ENCODE data around the gene TMEM266.

The TMEM266 gene

GRCh38 chr15:76201536-76202255, 141.9 kb downstream of the TMEM266 start:
- DNase-seq (ENCODE audit: low read depth in 2 of 2): no peak

DNA sequence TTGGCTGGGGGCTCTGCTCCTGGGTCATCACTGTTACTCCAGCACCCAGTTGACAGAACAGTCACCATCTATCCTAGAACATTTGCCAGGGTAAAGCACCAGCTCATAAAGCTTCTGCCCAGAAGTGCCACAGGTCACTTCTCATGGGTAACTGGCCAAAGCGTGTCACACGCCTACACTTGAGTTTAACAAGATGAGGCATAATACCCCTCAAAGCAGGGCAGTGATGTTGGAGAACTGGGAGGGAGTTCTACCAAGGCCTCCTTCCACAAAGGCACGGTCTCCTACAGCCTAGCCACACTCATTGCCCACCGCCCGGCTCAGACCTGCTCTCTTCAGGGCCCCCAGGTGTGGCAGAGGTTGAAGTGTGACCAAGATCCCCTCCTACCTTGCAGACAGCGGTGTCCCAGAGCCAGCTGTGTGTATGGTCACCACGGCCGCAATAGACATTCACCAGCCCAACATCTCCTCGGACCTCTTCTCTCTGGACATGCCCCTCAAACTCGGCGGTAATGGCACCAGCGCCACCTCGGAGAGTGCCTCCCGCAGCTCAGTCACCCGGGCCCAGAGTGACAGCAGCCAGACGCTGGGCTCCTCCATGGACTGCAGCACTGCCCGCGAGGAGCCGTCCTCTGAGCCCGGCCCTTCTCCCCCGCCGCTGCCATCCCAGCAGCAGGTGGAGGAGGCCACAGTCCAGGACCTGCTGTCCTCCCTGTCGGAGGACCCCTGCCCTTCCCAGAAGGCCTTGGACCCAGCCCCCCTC, 143.7 kb downstream of the TMEM266 start:
- no peak for DNase-seq (ENCODE audit: low read depth in 2 of 2)

GRCh38 chr15:76204109-76204845, 144.5 kb downstream of the TMEM266 start:
- no peak for DNase-seq (ENCODE audit: low read depth in 2 of 2)

DNA sequence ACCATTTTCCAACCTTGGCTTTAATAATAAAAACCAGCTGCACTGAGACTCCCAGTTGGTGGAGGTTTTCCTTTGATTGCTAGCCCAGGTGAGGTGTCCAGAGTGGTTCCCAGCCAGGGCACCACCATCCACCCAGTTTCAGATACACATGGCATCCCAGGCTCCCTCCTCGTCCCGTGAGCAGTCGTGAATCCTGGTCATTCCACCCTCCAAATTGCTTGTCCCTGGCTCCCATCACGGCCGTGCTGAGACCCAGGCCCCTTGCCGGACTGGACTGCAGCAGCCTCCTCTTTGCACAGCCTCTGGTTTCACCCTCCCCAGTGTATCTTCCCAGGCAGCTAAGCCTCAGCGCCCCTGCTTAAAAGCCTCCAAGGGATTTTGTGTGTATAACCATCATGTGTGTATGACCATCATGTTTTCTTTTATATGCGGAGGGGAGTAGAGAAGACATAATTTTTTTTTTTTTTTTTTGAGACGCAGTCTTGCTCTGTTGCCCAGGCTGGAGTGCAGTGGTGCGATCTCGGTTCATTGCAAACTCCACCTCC, 145.2 kb downstream of the TMEM266 start:
- DNase-seq (ENCODE audit: low read depth in 2 of 2): no peak

- no peak for DNase-seq (ENCODE audit: low read depth in 2 of 2)
These were observed 146.7 kb downstream of the TMEM266 start for GRCh38 chr15:76206325-76206976.

DNA sequence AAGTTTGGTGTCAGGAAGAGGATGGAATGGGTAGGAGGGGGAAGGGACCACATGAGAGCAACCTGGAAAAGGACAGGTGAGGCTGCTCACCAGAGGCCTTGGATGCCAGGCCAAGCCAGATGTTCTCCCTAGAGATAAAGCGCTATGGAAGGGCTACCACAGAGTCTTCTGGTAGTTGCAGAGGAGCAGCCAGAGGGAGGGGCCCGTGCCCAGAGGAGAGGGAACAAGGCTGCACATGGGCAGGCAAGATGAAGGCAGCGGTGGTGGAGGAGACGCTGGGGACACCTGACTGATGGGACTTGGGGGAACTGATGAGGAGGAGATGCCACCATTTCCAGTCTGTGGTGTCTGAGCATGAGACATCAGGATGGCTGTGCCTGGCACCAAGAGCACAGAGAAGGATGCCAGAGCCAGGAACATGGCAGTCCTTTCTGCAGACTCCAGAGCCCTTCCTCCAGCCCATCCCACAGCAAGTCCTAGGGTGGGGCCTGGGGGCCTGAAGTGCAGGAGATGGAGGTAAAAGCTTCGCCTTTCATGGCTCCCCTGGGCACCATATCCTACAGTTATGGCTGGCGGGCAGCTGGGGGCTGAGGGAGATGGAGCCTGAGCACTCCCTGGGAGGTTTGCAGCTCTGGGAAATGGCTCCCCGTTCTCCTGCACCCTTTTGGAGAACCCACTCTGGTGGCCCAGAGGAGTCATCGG, 148.4 kb downstream of the TMEM266 start:
- no peak for DNase-seq (ENCODE audit: low read depth in 2 of 2)

DNA sequence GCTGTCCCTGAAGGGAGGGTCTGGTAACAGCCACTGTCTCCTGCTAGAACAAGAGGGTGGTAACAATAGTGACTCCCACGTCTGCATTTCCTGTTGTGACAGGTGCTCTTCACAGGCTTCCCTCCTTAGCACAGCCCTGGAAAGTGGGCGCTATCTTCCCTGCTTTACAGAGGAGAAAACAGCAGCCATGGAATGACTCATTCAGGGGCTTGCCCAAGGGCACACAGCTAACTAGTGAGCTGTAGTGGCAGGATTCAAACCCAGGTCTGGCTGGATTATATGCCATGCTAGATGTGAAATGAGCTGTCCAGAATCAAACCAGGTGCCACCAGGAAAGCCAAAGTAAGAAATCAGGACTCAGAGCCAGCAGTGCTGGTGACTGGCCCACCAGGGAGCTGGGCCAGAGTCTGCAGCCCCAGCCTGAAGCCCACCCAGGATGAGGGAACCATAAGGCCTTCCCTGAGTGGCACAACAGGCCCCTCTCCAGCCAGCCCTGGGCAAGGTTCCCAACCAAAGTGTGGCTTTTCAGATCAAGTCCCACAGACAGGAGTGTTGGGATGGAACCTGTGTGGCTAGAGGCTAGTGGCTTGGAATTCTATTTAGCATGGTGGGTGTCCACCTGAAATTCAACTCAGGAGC, 149.1 kb downstream of the TMEM266 start:
- DNase-seq (ENCODE audit: low read depth in 2 of 2): no peak

GRCh38 chr15:76209523-76209922, 149.7 kb downstream of the TMEM266 start:
- no peak for DNase-seq (ENCODE audit: low read depth in 2 of 2)

DNA sequence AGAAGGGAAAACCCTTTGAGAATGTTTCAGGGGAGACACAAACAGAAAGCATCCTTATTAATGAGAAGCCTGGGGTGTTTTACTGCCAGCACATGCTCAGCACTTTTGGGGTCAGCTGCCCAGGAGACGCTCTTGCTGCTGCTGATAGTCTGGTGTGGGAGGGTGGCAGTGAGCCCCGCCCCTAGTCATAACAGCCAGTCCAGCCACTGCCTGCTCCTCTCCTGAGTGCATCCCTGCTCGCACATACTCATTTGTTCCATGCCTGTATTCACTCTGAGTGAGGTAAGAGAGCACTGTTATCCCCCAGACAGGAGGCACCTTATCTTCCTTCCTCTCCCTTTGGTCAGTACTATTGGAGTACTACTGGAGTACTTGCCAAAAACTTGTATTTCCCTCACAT, 150.2 kb downstream of the TMEM266 start:
- DNase-seq (ENCODE audit: low read depth in 2 of 2): no peak

DNA sequence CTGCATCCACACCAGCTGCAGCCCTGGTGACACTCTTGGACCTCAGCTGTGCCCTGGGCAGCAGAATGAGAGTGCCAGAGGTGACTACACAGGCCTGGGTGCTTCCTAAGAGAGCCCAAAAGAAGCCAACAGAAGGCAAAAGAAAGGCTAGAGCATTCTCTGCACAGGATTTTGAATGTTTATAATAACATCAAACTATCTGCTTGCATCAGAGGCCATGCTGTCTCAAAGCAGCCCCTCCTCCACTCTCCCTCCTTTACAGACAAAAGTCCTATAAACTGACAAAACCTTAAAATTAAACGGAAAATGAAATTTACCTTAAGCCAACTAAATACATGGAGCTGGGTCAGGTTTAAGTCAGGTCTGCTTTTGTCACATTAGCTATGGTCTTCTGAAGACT, 155.8 kb downstream of the TMEM266 start:
- no peak for DNase-seq (ENCODE audit: low read depth in 2 of 2)

DNA sequence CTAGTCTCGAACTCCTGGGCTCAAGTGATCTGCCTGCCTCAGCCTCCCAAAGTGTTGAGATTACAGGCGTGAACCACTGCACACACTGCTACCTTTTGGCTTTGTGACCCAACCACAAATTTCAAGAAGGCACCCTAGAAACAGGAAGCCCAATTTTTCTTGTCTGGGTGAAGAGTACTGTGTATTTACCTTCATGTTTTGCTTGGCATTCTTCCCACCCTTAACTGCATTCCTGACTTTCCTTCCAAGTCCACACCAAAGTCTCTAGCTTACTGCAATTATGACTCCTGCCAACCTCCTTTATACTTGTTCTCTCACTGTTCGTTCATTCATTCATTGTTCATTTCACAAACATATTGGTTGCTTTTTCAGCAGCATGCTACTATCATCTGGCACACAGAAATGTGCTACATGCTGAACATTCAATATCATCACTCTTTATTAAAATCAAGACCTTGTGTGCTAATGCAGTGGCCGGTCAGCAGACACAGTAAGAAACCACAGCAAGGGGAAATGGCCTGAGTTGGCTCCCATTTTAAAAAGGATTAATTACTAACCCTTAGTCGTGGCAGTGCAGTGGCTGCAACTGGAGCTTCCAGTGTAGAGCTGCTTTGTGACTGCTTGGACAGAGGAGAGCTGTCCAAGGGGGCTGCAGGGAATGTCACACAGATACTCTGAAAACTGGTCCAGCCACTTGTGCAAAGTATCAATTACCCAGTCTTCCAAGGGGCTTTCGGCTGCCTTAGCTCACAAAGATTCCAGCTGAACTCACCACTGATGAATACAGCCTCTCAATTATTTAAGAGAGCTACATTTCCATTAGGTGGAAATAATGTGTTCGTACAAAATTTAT, 157.5 kb downstream of the TMEM266 start:
- no peak for DNase-seq (ENCODE audit: low read depth in 2 of 2)

DNA sequence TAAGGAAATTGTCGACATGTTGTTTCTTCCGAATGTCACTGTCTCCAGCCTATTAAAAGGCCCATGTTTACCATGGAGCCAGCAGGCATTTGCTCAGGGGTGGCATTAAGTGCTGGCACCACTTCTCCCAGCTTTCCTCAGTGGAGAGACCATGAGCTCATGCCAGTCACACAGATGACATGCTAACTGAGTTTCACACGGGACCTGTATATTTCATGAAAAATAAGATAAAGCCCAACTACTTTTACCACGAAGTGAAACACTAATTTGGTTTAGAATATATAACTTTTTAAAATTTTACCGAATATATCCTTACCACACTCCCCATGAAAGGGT, 158.1 kb downstream of the TMEM266 start:
- no peak for DNase-seq (ENCODE audit: low read depth in 2 of 2)

- DNase-seq (ENCODE audit: low read depth in 2 of 2): no peak
These were observed 161.4 kb downstream of the TMEM266 start for GRCh38 chr15:76221085-76221767.

DNA sequence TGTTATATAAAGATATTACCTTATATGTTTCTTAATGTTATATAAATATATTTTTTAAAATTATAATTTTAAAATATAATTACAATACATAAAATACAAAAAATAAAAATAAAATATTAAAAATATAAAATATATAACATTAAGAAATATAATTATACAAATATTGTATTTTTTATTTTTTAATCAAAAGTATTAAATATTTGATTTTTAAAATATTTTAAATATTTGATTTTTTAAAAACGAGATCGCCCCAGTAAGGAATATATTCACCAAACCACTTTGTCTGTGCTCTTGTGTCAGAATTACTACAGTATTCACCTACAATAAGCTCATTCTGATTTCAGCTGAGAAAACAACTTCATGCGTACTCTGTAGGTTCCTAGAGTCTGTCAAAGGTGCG, 162.4 kb downstream of the TMEM266 start:
- no peak for DNase-seq (ENCODE audit: low read depth in 2 of 2)

- DNase-seq (ENCODE audit: low read depth in 2 of 2): no peak
These were observed 163.7 kb downstream of the TMEM266 start for GRCh38 chr15:76223521-76223920.

GRCh38 chr15:76229266-76229665, 169.5 kb downstream of the TMEM266 start:
- no peak for DNase-seq (ENCODE audit: low read depth in 2 of 2)

DNA sequence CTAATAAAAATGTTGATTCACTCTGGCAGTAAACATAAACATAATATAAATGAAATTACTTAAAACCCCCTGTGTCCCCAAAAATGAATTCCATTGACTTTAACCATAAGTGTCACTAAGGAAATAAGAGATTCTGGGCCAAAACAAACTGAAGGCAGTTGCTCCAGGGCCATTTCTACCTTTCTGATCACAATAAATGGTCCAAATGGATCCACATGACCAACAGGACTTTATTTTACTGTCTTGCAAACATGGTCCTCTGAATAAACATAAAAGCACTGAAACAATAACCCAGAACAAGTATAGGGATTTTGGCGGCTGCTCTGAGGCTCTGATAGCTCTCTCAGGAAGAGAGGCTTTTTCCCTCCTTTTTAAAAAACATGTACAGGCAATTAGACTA, 174.1 kb downstream of the TMEM266 start:
- no peak for DNase-seq (ENCODE audit: low read depth in 2 of 2)

GRCh38 chr15:76234337-76234889, 174.6 kb downstream of the TMEM266 start:
- no peak for DNase-seq (ENCODE audit: low read depth in 2 of 2)

Data from stimulated activated CD4-positive, alpha-beta T cell treated with anti-CD3 and anti-CD28 coated beads, Interleukin-4, amount 100 ng/mL, for 48 hours (primary cell).